Activated naive CD8-positive, alpha-beta T cell (primary cell): ENCODE data around the gene CDX2.
"Not testable (repeated sequence)": the region's sequence is repeated elsewhere in the genome, so short reads cannot be mapped to it uniquely, and the experiment has no call there.

Experiments
- H3K27ac Mint-ChIP-seq: one replicate; pipeline ENCODE4 v1.8.0; 2021; ENCODE audit warnings: mixed read lengths
- H3K27me3 Mint-ChIP-seq: one replicate; pipeline ENCODE4 v1.8.0; 2021; ENCODE audit warnings: mixed read lengths
- H3K36me3 Mint-ChIP-seq: one replicate; pipeline ENCODE4 v1.8.0; 2021; ENCODE audit warnings: mixed read lengths
- H3K4me1 Mint-ChIP-seq: one replicate; pipeline ENCODE4 v1.8.0; 2021; ENCODE audit warnings: low read depth, mixed read lengths
- H3K4me3 Mint-ChIP-seq: one replicate; pipeline ENCODE4 v1.8.0; 2021; ENCODE audit warnings: mild to moderate bottlenecking, mixed read lengths
- H3K9me3 Mint-ChIP-seq: one replicate; pipeline ENCODE4 v1.8.0; 2021; ENCODE audit warnings: low read depth, mixed read lengths

The CDX2 gene

DNA sequence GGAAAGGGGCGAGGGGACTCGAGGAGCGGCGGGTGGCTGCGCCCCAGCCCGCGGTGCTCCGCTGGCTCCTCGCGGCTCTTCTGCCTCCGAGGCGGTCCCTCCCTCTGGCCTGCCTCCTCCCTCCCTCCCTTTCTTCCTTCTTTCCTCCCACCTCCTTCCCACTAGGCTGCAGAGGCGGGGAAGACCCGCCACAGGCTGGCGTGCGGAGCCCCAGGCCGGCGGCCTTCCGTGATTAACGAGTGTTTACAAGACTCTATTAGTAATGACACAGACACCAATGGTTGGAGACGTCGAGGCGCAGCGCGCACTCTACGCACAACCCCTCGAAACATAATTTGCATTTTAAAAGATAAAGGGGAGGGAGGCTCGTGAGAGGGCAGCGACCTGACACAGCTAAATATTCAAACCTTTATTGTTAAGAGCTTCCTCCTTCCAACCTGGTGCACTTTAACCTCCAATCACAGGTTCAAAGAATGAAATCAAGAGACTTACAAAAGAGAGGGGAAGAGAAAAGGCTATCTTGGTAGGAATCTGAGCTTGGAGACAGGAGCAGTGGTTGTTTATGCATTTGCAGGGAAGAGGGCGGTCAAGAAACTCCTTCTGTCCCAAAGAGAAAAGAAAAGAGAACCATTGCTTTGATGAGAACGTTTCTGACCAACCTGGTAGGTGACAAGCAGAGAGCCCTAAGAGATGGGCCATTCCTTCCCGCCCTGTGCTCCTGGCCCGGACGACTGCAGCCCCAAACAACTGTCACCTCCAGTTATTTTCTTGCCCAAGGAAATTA, at the start of gene CDX2:
Gene CDX2, minus strand, starts transcription at position 234 of the 784 bp plus-strand sequence. CDS start 309 bp downstream, outside the sequence.
- Mint-ChIP-seq H3K4me3 (peak within 1 kb of the TSS; percentile 73), H3K4me1 (peaks cover 20% of the 10 kb centered on the region), H3K9me3 (no peaks in the 10 kb centered on the region), H3K36me3 (no peaks in the 10 kb centered on the region), H3K27ac (no peak within 1 kb of the TSS), H3K27me3 (peaks cover 44% of the 10 kb centered on the region)

DNA sequence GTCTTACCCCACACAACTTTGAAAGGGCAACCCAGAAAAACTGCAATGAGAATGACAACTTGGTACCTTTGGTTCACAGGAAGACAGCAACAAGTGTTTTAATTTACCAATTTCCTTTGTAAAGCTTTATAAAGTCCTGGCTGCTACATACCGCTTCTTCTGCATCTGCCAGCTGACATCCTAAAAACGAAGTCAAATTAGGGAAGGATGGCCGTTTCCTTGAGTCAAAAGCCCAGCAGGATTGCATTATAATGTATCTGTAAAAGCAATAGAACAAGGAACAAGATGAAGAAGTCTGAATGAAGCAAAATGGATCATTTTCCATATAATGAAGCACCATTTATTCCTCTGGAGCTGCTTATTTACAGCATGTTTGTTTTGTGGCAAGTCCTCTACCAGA, 45.2 kb upstream of the CDX2 start:
- Mint-ChIP-seq H3K27ac (no peak overlapping the region), H3K4me1 (peaks cover 1% of the 10 kb centered on the region), H3K4me3 (no peak overlapping the region), H3K27me3 (peaks cover 4% of the 10 kb centered on the region), H3K9me3 (no peaks in the 10 kb centered on the region), H3K36me3 (no peaks in the 10 kb centered on the region)

GRCh38 chr13:28013482-28013881, 44.4 kb upstream of the CDX2 start:
- peaks cover 6% of the 10 kb centered on the region for H3K27me3 Mint-ChIP-seq
- no peak overlapping the region for H3K4me3 Mint-ChIP-seq
- H3K36me3 Mint-ChIP-seq = no peaks in the 10 kb centered on the region
- no peaks in the 10 kb centered on the region for H3K9me3 Mint-ChIP-seq
- peaks cover 1% of the 10 kb centered on the region for H3K4me1 Mint-ChIP-seq
- H3K27ac Mint-ChIP-seq = no peak overlapping the region

DNA sequence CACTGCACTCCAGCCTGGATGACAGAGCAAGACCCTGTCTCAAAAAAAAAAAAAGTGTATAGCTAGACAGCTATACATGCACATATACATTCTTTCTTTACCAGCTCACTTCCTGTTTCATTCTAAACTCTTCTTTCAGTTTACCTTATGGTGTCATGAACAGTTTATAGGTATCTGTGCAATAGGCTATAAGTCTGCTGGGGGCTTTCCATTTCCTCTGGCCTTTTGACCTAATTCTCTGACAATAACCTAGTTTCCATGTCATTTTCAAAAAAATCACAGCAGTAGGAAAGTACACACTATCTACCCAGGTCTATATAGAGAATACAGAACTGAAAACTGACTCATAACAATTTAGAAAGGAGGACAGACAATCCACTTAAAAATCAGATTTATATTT, 43.8 kb upstream of the CDX2 start:
- H3K27ac Mint-ChIP-seq = no peak overlapping the region
- H3K9me3 Mint-ChIP-seq = no peaks in the 10 kb centered on the region
- peaks cover 1% of the 10 kb centered on the region for H3K4me1 Mint-ChIP-seq
- peaks cover 6% of the 10 kb centered on the region for H3K27me3 Mint-ChIP-seq
- no peak overlapping the region for H3K4me3 Mint-ChIP-seq
- H3K36me3 Mint-ChIP-seq = no peaks in the 10 kb centered on the region

GRCh38 chr13:28012383-28012782, 43.3 kb upstream of the CDX2 start:
- Mint-ChIP-seq H3K36me3 (no peaks in the 10 kb centered on the region), H3K4me3 (no peak overlapping the region), H3K27ac (no peak overlapping the region), H3K9me3 (no peaks in the 10 kb centered on the region), H3K4me1 (peaks cover 1% of the 10 kb centered on the region), H3K27me3 (peaks cover 6% of the 10 kb centered on the region)

- Mint-ChIP-seq H3K36me3 (no peaks in the 10 kb centered on the region), H3K27me3 (peaks cover 6% of the 10 kb centered on the region), H3K9me3 (no peaks in the 10 kb centered on the region), H3K27ac (no peak overlapping the region), H3K4me3 (no peak overlapping the region), H3K4me1 (peaks cover 1% of the 10 kb centered on the region)
These were observed 40.9 kb upstream of the CDX2 start for GRCh38 chr13:28010046-28010445.

- H3K9me3 Mint-ChIP-seq, H3K27me3 Mint-ChIP-seq, H3K27ac Mint-ChIP-seq, H3K4me3 Mint-ChIP-seq, H3K4me1 Mint-ChIP-seq, H3K36me3 Mint-ChIP-seq: not testable (repeated sequence)
These were observed 35.9 kb upstream of the CDX2 start for GRCh38 chr13:28005016-28005415.

DNA sequence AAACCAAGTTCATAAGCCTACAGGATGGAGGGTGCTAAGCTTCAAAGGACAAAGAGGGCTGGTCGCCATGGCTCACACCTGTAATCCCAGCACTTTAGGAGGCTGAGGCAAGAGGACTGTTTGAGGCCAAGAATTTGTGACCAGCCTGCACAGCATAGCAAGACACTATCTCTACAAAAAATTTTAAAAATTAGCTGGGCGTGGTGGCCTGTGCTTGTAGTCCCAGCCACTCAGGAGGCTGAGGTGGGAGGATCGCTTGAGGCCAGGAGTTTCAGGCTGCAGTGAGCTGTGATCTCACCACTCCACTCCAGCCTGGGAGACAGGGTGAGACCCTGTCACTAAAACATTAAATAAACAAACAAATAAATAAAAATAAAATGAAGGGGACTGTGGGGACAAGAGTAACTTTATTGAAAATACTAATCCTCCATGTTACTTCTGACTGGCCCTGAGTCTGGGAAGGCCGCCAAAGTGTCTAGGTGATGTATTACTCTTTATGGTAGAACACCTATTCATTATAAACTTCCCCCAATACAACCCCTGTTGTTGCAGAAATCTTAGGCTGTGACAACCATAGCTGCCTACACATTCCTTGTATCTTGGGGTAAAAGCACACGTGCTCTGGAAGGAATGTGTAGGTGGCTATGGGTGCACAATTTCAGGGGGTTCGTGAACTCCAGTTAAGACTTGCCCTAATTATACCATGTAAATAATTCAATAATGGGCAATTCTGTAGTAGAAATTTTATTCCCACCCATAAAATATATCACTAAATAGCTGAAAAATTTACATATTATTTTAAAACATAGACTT, 34.0 kb upstream of the CDX2 start:
- H3K4me1 Mint-ChIP-seq = peaks cover 2% of the 10 kb centered on the region
- H3K27ac Mint-ChIP-seq = no peak overlapping the region
- H3K4me3 Mint-ChIP-seq = no peak overlapping the region
- no peaks in the 10 kb centered on the region for H3K36me3 Mint-ChIP-seq
- no peaks in the 10 kb centered on the region for H3K9me3 Mint-ChIP-seq
- no peaks in the 10 kb centered on the region for H3K27me3 Mint-ChIP-seq

DNA sequence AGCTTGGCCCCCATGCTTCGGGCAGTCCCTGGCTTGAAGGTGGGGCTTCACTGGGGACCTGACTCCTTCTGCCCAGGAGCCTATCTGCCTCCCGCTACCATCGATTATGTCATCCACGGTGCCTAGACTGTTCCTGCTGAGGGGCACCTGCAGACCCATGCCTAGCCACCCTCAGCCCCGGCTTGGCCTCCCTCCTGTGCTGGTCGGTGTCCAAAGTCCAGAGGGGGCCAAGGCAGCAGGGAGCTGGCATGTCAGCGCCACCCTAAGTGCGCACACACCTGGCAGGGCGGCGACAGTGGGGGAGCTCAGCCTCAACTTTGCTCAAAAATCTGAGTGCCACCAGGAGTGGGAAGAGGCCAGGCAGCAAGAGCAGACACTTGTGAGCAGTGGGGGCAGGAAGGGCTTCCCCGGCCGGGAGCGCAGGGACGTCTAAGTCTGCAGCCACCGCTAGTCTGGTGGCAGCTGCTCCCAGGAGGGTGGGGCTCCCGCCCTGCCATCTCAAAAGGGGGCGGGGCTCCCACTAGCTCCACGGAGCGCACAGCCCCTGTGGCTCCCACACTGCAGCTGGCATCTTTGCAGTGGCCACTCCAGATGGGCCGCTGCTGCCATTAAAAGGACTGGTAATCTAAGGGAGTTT, 32.8 kb upstream of the CDX2 start:
- Mint-ChIP-seq H3K4me1 (peaks cover 5% of the 10 kb centered on the region), H3K9me3 (no peaks in the 10 kb centered on the region), H3K36me3 (no peaks in the 10 kb centered on the region), H3K27ac (no peak overlapping the region), H3K4me3 (no peak overlapping the region), H3K27me3 (no peaks in the 10 kb centered on the region)

GRCh38 chr13:28001049-28001448, 31.9 kb upstream of the CDX2 start:
- Mint-ChIP-seq H3K4me3 (no peak overlapping the region), H3K27me3 (no peaks in the 10 kb centered on the region), H3K4me1 (peaks cover 5% of the 10 kb centered on the region), H3K27ac (no peak overlapping the region), H3K9me3 (no peaks in the 10 kb centered on the region), H3K36me3 (no peaks in the 10 kb centered on the region)

GRCh38 chr13:28000567-28000966, 31.5 kb upstream of the CDX2 start:
- no peak overlapping the region for H3K27ac Mint-ChIP-seq
- H3K9me3 Mint-ChIP-seq = no peaks in the 10 kb centered on the region
- H3K4me3 Mint-ChIP-seq = no peak overlapping the region
- H3K4me1 Mint-ChIP-seq = peaks cover 5% of the 10 kb centered on the region
- no peaks in the 10 kb centered on the region for H3K36me3 Mint-ChIP-seq
- no peaks in the 10 kb centered on the region for H3K27me3 Mint-ChIP-seq

- Mint-ChIP-seq H3K4me1 (peaks cover 5% of the 10 kb centered on the region), H3K4me3 (no peak overlapping the region)
These were observed 28.9 kb upstream of the CDX2 start for GRCh38 chr13:27997904-27998522.

GRCh38 chr13:27991881-27992280, 22.8 kb upstream of the CDX2 start:
- H3K9me3 Mint-ChIP-seq = no peaks in the 10 kb centered on the region
- no peak overlapping the region for H3K4me3 Mint-ChIP-seq
- H3K4me1 Mint-ChIP-seq = no peaks in the 10 kb centered on the region
- no peak overlapping the region for H3K27ac Mint-ChIP-seq
- H3K27me3 Mint-ChIP-seq = peaks cover 5% of the 10 kb centered on the region
- H3K36me3 Mint-ChIP-seq = no peaks in the 10 kb centered on the region

More at GRCh38 chr13:27997904-27998522, 28.9 kb upstream of the CDX2 start:
- Mint-ChIP-seq H3K9me3 (no peaks in the 10 kb centered on the region), H3K27me3 (no peaks in the 10 kb centered on the region), H3K27ac (no peak overlapping the region), H3K36me3 (no peaks in the 10 kb centered on the region)

GRCh38 chr13:27988520-27988919, 19.4 kb upstream of the CDX2 start, which contains the start of gene URAD:
TSS of gene URAD (minus strand) at chr13:27988693. CDS start at chr13:27988637, 56 bp downstream.
- peaks cover 13% of the 10 kb centered on the region for H3K27me3 Mint-ChIP-seq
- H3K4me3 Mint-ChIP-seq = no peak within 1 kb of the TSS
- no peaks in the 10 kb centered on the region for H3K9me3 Mint-ChIP-seq

DNA sequence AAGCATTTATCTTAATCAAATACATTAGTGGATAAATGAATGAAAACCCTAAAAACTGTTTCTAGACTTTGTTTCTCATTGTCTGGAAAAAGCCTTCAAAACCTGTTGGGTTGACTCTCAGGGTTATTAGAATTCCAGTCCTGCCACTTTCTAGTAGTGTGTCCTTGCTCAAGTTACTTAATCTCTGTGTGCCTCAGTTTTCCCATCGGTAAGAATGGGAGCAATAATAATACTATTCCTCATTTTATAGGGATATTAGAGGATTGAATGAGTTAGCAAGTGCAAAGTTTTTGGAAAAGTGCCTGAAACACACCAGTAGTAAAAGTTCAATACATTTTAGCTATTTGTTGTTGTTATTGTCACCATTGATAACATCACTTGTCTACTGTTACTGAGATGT, 16.5 kb upstream of the CDX2 start:
- Mint-ChIP-seq H3K9me3 (no peaks in the 10 kb centered on the region), H3K27ac (no peak overlapping the region), H3K4me1 (peaks cover 1% of the 10 kb centered on the region), H3K27me3 (peaks cover 30% of the 10 kb centered on the region), H3K4me3 (no peak overlapping the region), H3K36me3 (no peaks in the 10 kb centered on the region)

More at GRCh38 chr13:27988520-27988919, 19.4 kb upstream of the CDX2 start, which contains the start of gene URAD:
- Mint-ChIP-seq H3K4me1 (no peaks in the 10 kb centered on the region), H3K27ac (no peak within 1 kb of the TSS), H3K36me3 (no peaks in the 10 kb centered on the region)
